Measurements from ENCODE around the gene TEKTIP1. TPM values are rescaled to one million over a fixed set of nuclear protein-coding genes. Genes with fewer than 3 reads are reported as not detected.

The TEKTIP1 gene
- polyA plus RNA-seq, 1 experiment: not detected

DNA sequence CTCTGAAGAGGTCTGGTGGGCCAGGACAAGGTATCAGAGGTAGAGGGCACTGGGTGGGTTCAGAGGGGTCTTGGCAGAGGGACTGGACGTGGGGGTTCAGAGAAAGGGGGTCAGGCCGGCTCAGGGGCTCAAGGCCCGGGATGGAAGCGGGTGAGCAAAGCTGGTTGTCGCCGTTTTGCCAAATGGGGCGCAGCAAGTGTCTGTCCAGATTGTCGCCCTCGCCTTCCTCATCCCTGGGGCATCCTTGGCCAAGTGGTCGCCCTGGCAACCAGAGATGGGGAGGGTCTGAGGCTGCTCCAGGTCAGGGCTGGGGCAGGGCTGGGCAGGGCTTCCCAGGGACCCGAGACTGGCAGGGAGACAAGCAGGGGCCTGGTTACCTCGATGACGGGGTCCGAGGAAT lies 45.3 kb upstream of the TEKTIP1 start:
- H3K27me3 ChIP-seq (ENCODE audit: control insufficient read depth, insufficient read depth, low read length): no peaks in the 10 kb centered on the region
- peaks cover 14% of the 10 kb centered on the region for H3K36me3 ChIP-seq (ENCODE audit: control insufficient read depth, insufficient read depth, low read length)
- H3K4me3 ChIP-seq (ENCODE audit: low read depth, low read length): no peak overlapping the region
- TF ChIP-seq, protein P1, sequence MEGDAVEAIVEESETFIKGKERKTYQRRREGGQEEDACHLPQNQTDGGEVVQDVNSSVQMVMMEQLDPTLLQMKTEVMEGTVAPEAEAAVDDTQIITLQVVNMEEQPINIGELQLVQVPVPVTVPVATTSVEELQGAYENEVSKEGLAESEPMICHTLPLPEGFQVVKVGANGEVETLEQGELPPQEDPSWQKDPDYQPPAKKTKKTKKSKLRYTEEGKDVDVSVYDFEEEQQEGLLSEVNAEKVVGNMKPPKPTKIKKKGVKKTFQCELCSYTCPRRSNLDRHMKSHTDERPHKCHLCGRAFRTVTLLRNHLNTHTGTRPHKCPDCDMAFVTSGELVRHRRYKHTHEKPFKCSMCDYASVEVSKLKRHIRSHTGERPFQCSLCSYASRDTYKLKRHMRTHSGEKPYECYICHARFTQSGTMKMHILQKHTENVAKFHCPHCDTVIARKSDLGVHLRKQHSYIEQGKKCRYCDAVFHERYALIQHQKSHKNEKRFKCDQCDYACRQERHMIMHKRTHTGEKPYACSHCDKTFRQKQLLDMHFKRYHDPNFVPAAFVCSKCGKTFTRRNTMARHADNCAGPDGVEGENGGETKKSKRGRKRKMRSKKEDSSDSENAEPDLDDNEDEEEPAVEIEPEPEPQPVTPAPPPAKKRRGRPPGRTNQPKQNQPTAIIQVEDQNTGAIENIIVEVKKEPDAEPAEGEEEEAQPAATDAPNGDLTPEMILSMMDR (IDR thresholded peaks at IDR 0.05; ENCODE audit: insufficient read depth, low read depth, low read length): no peak
- POLR2A ChIA-PET: no interaction called here
- no peak for DNase-seq (ENCODE audit: low read depth)
- CTCF ChIA-PET: interaction anchor here (2.2 kb wide), 1 partner anchor 8 kb away, joined by 9 read pairs; no protein-coding TSS in a partner anchor

DNA sequence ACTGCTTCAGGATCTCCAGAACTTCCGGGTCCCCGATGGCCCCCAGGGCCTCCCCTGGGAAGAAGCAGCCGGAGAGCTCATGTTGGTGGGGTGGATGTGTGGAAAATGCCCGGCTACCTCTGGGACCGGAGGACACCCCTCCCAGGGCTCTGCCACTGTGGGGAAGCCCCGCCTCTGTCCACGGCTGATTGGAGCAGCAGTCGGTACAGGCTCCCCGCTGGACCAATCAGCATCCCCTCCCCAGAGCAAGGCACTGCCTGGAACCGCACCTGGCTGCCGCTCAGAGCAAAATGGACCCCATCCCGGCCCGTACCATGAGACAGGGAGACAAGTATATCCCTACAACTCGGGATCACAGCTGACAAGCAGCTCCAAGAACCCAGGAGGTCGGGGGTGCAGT lies 44.9 kb upstream of the TEKTIP1 start:
- Histone ChIP-seq H3K36me3 (ENCODE audit: control insufficient read depth, insufficient read depth, low read length) (peaks cover 14% of the 10 kb centered on the region), H3K4me3 (ENCODE audit: low read depth, low read length) (no peak overlapping the region), H3K27me3 (ENCODE audit: control insufficient read depth, insufficient read depth, low read length) (no peaks in the 10 kb centered on the region)
- CTCF ChIA-PET: interaction anchor here (0.6 to 2.2 kb wide), 4 partner anchors 9 to 189 kb away, joined by 3 to 9 read pairs (median 4); no protein-coding TSS in a partner anchor
- TF ChIP-seq, protein P1 (IDR thresholded peaks at IDR 0.05; ENCODE audit: insufficient read depth, low read depth, low read length): no peak
- no peak for DNase-seq (ENCODE audit: low read depth)
- POLR2A ChIA-PET: no interaction called here

DNA sequence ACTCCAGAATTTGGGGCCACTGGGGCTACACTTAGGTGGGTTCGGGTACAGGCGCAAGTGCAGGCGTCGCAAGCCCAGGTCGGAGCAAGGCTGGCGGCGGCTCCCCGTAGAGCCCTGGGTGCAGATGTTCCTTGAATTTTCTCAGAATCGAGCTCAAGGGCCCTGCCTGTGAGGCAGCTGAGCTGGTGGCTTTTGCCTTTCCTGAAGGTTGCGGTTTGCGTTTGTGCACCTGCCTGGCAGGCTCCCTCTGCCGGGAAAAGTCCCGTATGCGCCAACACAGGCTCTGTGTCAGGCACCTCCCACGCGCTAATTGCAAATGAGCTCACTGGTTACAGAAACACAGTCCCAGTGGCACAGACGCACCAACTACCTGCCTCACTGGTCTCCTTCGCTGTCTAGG lies 44.4 kb upstream of the TEKTIP1 start:
- DNase-seq (ENCODE audit: low read depth): no peak
- Histone ChIP-seq H3K27me3 (ENCODE audit: control insufficient read depth, insufficient read depth, low read length) (no peaks in the 10 kb centered on the region), H3K4me3 (ENCODE audit: low read depth, low read length) (no peak overlapping the region), H3K36me3 (ENCODE audit: control insufficient read depth, insufficient read depth, low read length) (peaks cover 14% of the 10 kb centered on the region)
- ChIA-PET CTCF (interaction anchor here (0.6 to 2.2 kb wide), 4 partner anchors 9 to 190 kb away, joined by 3 to 9 read pairs (median 4); no protein-coding TSS in a partner anchor), POLR2A (no interaction called here)
- TF ChIP-seq, protein P1 (IDR thresholded peaks at IDR 0.05; ENCODE audit: insufficient read depth, low read depth, low read length): no peak

DNA sequence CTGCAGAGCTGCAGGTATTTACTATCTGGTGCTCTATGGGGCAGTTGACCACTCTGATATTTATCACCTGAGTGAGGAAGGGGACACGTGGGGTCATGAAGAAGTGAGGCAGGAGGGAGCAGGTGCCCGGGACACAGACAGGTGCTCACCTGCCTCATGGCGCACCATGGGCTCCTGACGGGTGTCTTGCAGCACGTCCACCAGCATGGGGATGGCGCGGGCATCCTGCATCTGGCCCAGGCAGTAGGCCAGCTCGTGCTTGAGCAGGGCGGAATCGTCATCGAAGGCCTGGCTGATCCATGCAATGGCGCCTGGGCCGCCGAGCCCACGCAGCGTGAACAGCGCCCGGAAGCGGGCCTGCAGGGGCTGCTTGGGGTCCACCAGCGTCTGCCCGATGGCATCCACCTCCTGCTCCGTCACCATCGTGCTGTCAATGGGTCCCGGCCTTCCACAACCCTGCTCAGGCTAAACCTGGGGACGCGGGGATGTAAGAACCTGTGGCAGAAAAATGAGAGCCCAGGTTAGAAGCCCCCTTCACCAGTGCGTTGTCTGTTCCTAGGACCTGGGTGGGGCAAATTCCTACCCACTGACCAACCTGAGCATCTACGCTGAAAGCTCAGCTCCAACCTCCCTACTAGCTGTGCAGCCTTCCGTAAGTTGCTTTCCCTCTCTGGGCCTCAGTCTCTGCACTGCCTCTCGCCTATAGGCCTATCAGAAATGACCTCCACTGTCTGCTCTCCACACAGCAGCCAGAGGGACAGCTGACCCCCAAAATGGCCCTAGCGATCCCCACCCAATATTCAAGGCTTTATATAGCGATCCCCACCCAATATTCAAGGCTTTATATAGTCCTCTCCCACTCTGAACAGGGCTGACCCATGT lies 42.3 kb upstream of the TEKTIP1 start:
- no peak for DNase-seq (ENCODE audit: low read depth)
- POLR2A ChIA-PET: no interaction called here
- Histone ChIP-seq H3K4me3 (ENCODE audit: low read depth, low read length) (no peak overlapping the region), H3K36me3 (ENCODE audit: control insufficient read depth, insufficient read depth, low read length) (peaks cover 14% of the 10 kb centered on the region), H3K27me3 (ENCODE audit: control insufficient read depth, insufficient read depth, low read length) (no peaks in the 10 kb centered on the region)
- CTCF ChIA-PET: interaction anchor here (1.1 to 2.1 kb wide), 4 partner anchors 9 to 19 kb away, joined by 3 to 5 read pairs (median 4); partner anchors contain the start of gene SMIM44
- TF ChIP-seq, protein P1 (IDR thresholded peaks at IDR 0.05; ENCODE audit: insufficient read depth, low read depth, low read length): no peak

DNA sequence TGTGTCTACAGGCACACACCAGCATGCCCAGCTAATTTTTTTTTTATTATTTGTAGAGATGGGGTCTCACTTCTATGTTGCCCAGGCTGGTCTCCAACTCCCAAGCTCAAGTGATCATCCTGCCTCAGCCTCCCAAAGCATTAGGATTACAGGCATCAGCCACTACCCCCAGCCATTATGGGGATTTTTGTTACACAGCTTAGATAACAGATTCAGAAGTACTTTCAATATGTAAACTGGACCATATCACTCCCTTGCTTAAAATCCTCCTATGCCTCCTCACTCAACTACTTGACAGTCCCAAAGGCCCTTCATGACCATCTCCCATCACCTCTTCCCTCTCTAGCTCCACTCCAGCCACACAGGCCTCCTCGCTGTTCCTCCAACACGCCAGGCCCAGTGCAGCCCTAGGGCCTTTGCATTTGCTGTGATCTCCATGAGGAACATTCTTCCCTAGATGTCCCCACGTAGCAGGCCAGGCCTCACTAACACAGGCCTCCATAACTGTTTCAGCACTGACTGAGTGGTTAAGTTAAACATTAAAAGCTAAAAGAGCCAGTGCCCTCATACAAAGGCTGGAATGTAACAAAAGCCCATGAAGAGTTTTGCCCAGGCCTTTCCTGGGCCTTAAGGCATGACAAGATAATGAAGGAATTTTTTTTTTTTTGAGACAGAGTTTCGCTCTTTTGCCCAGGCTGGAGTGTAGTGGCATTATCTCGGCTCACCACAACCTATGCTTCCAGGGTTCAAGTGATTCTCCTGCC lies 41.0 kb upstream of the TEKTIP1 start:
- ChIA-PET POLR2A (no interaction called here), CTCF (interaction anchor here (1.1 to 2.1 kb wide), 4 partner anchors 10 to 18 kb away, joined by 3 to 5 read pairs (median 4); partner anchors contain the start of gene SMIM44)
- Histone ChIP-seq H3K4me3 (ENCODE audit: low read depth, low read length) (no peak overlapping the region), H3K27me3 (ENCODE audit: control insufficient read depth, insufficient read depth, low read length) (no peaks in the 10 kb centered on the region), H3K36me3 (ENCODE audit: control insufficient read depth, insufficient read depth, low read length) (peaks cover 13% of the 10 kb centered on the region)
- DNase-seq (ENCODE audit: low read depth): no peak
- TF ChIP-seq, protein P1 (IDR thresholded peaks at IDR 0.05; ENCODE audit: insufficient read depth, low read depth, low read length): no peak
